ENCODE results near the gene SLC26A6. TPM values are rescaled to one million over a fixed set of nuclear protein-coding genes. Genes with fewer than 3 reads are reported as not detected.

The SLC26A6 gene
- total and polyA plus RNA-seq, 7 donors: 4.5 to 13.0 (median 6.2) TPM

- WGBS, 3 donors: 94 to 98% (median 96%) methylated on average over 11 to 12 of the region's 12 CpGs
Measured at GRCh38 chr3:48629894-48630293, 5.4 kb downstream of the SLC26A6 start.

GRCh38 chr3:48628277-48629017 is 6.8 kb downstream of the SLC26A6 start:
- ATAC-seq (no peak), DNase-seq (no peak)
- Histone ChIP-seq H3K4me1 (no peaks in the 10 kb centered on the region), H3K27ac (no peak overlapping the region), H3K36me3 (ENCODE audit: insufficient read depth in 1 of 2, low read depth in 1 of 2) (peaks cover 2 to 63% of the 10 kb centered on the region in 2 donors), H3K4me3 (no peak overlapping the region), H3K27me3 (ENCODE audit: insufficient read depth in 3 of 3, low read length in 2 of 3) (no peaks in the 10 kb centered on the region), H3K9me3 (no peaks in the 10 kb centered on the region)
- WGBS, 3 donors: 78 to 87% (median 80%) methylated on average over 13 of the region's 13 CpGs
- no peak for TF ChIP-seq CTCF (IDR thresholded peaks at IDR 0.05)
- intact Hi-C loops (cut with DNase I): no loop called here

More at GRCh38 chr3:48629894-48630293, 5.4 kb downstream of the SLC26A6 start:
- Histone ChIP-seq H3K9me3 (no peaks in the 10 kb centered on the region), H3K27me3 (ENCODE audit: insufficient read depth in 3 of 3, low read length in 2 of 3) (no peaks in the 10 kb centered on the region), H3K4me3 (no peak overlapping the region), H3K36me3 (ENCODE audit: insufficient read depth in 1 of 2, low read depth in 1 of 2) (peaks cover 2 to 61% of the 10 kb centered on the region in 2 donors), H3K27ac (no peak overlapping the region), H3K4me1 (peaks cover 8% of the 10 kb centered on the region)
- no peak for ATAC-seq
- TF ChIP-seq CTCF (IDR thresholded peaks at IDR 0.05): no peak
- DNase-seq: no peak
- intact Hi-C loops (cut with DNase I): no loop called here

DNA sequence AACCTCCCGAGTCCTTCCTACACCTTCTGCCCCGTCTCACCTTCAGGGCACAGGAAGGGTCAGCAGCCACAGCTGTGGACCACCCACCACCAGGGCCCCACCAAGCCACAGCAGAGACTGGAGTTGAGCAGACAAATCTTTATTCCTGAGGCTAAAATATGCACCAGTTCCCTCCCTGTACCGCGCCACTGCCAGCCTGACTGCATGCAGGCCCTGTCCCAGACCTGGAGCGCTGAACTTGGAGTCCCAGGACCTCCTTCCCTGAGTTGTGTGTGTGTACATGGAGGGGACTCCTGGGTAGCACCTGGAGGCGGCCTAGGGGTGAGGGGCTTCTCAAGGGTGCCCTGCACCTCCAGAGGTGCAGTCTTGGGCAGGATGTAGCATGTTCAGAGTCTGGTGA is 9.7 kb downstream of the SLC26A6 start:
- Histone ChIP-seq H3K27me3 (ENCODE audit: insufficient read depth in 3 of 3, low read length in 2 of 3) (no peaks in the 10 kb centered on the region), H3K27ac (no peak overlapping the region), H3K36me3 (ENCODE audit: insufficient read depth in 1 of 2, low read depth in 1 of 2) (peaks cover 2 to 50% of the 10 kb centered on the region in 2 donors), H3K4me3 (no peak overlapping the region), H3K9me3 (no peaks in the 10 kb centered on the region), H3K4me1 (no peaks in the 10 kb centered on the region)
- no peak for ATAC-seq
- no peak for TF ChIP-seq CTCF (IDR thresholded peaks at IDR 0.05)
- 88 to 91% (median 89%) methylated on average over 6 of the region's 6 CpGs for WGBS, 3 donors
- intact Hi-C loops (cut with DNase I): no loop called here
- no peak for DNase-seq

- H3K4me3 ChIP-seq: no peak overlapping the region
- peaks cover 2 to 42% of the 10 kb centered on the region in 2 donors for H3K36me3 ChIP-seq (ENCODE audit: insufficient read depth in 1 of 2, low read depth in 1 of 2)
- 83 to 94% (median 84%) methylated on average over 10 of the region's 10 CpGs for WGBS, 3 donors
- TF ChIP-seq CTCF (IDR thresholded peaks at IDR 0.05): no peak
- intact Hi-C loops (cut with DNase I): no loop called here
- DNase-seq (no peak), ATAC-seq (no peak)
- no peak overlapping the region for H3K27ac ChIP-seq
- H3K9me3 ChIP-seq: no peaks in the 10 kb centered on the region
- H3K27me3 ChIP-seq (ENCODE audit: insufficient read depth in 3 of 3, low read length in 2 of 3): no peaks in the 10 kb centered on the region
- H3K4me1 ChIP-seq: no peaks in the 10 kb centered on the region
Measured at GRCh38 chr3:48624767-48625166, 10.5 kb downstream of the SLC26A6 start.
